Measurements from ENCODE around the gene PAFAH1B2. TPM values are rescaled to one million over a fixed set of nuclear protein-coding genes. Genes with fewer than 3 reads are reported as not detected.

Gene PAFAH1B2
- total RNA-seq, 1 experiment from 2014 or later = 154 TPM

- ChIA-PET POLR2A (interaction anchor here (0.6 to 1.9 kb wide), 4 partner anchors 10 to 106 kb away, joined by 3 to 6 read pairs (median 4); partner anchors contain the start of genes CEP164, PAFAH1B2, PCSK7 and SIDT2), CTCF (interaction anchor here (1.1 to 2.6 kb wide), 7 partner anchors 11 to 492 kb away, joined by 3 to 13 read pairs (median 4); partner anchors contain the start of genes PCSK7, RNF214, SIDT2 and TAGLN), RAD21 (ENCODE audit: low non-redundant PET in 1 of 2, low total read pairs in 2 of 2, uncharacterized antibody in 2 of 2, unreplicated experiment in 2 of 2) (no interaction called here)
- H3K27me3 ChIP-seq (ENCODE audit: insufficient read depth, low read length) = no peaks in the 10 kb centered on the region
- intact Hi-C loops (cut with micrococcal nuclease) = no loop called here
- no peak overlapping the region for H2AFZ ChIP-seq (ENCODE audit: low read depth, low read length, poor library complexity, severe bottlenecking)
- TF ChIP-seq SRF (IDR thresholded peaks at IDR 0.05; ENCODE audit: low read depth) = no peak
- TF ChIP-seq SP1 (IDR thresholded peaks at IDR 0.05; ENCODE audit: low read depth) = no peak
- TF ChIP-seq EZH2phosphoT487 (IDR thresholded peaks at IDR 0.05; ENCODE audit: borderline replicate concordance) = no peak
- TF ChIP-seq CEBPB (IDR thresholded peaks at IDR 0.05; ENCODE audit: low read depth) = no peak
- no peak for TF ChIP-seq SIN3A (IDR thresholded peaks at IDR 0.05; ENCODE audit: low read depth)
- TF ChIP-seq CTCF (IDR thresholded peaks at IDR 0.05 in 2 of 3, conservative IDR thresholded peaks at IDR 0.05 in 1 of 3; ENCODE audit: borderline replicate concordance in 1 of 3, insufficient read depth in 1 of 3, low read depth in 2 of 3, low read length in 2 of 3) = no peak
- TF ChIP-seq POLR2AphosphoS5 (IDR thresholded peaks at IDR 0.05; ENCODE audit: low read depth, low read length) = no peak
- no peak for TF ChIP-seq ZNF274 (IDR thresholded peaks at IDR 0.05; ENCODE audit: low read depth, low read length)
- no peak for TF ChIP-seq EGR1 (IDR thresholded peaks at IDR 0.05; ENCODE audit: low read depth)
- no peak for TF ChIP-seq TCF7L2 (IDR thresholded peaks at IDR 0.05; ENCODE audit: borderline replicate concordance, extremely low read depth, insufficient read depth, insufficient read length)
- no peak for TF ChIP-seq ZFX (IDR thresholded peaks at IDR 0.05)
- no peak for TF ChIP-seq ELF1 (IDR thresholded peaks at IDR 0.05; ENCODE audit: borderline replicate concordance, low read depth)
- TF ChIP-seq JUND (IDR thresholded peaks at IDR 0.05) = no peak
- no peak for TF ChIP-seq REST (IDR thresholded peaks at IDR 0.05; ENCODE audit: low read depth)
- no peak for TF ChIP-seq CBX3 (IDR thresholded peaks at IDR 0.05; ENCODE audit: low read depth)
- TF ChIP-seq RAD21 (IDR thresholded peaks at IDR 0.05; ENCODE audit: low read depth) = no peak
- no peak for TF ChIP-seq EZH2 (IDR thresholded peaks at IDR 0.05)
- TF ChIP-seq MAX (IDR thresholded peaks at IDR 0.05) = no peak
- no peak for TF ChIP-seq YY1 (IDR thresholded peaks at IDR 0.05; ENCODE audit: extremely low read depth, insufficient replicate concordance, low read depth, low read length)
- no peak for TF ChIP-seq FOSL1 (IDR thresholded peaks at IDR 0.05; ENCODE audit: low read depth)
- peak overlapping the region; percentile 59 for H3K4me2 ChIP-seq (ENCODE audit: low read length)
- no TSS peak for BruUV-seq (replicated peaks)
- no peaks in the 10 kb centered on the region for H4K20me1 ChIP-seq (ENCODE audit: insufficient read depth)
- H3K9me2 ChIP-seq (ENCODE audit: insufficient read depth) = no peaks in the 10 kb centered on the region
- DNase-seq (ENCODE audit: low read depth, low spot score) (no peak), ATAC-seq (0 out of 2 replicates have a peak, but pooled peaks have one; percentile 3)
- no peaks in the 10 kb centered on the region for H3K79me2 ChIP-seq (ENCODE audit: insufficient read depth, low read length)
- H3K9me3 ChIP-seq (ENCODE audit: control insufficient read depth in 1 of 2, insufficient read depth in 1 of 2, low read depth in 1 of 2, low read length in 2 of 2) = no peaks in the 10 kb centered on the region
- H3K4me3 ChIP-seq (replicated peaks in 1 of 2; ENCODE audit: low read depth in 1 of 2, low read length in 2 of 2) = no peak overlapping the region; a peak in 1 of 4 replicates
- peak overlapping the region; percentile 52 for H3K27ac ChIP-seq (ENCODE audit: low read depth, low read length)
- H3K9ac ChIP-seq (ENCODE audit: low read length) = peak overlapping the region; percentile 9; the same call in 1 of the 2 replicates
- peaks cover 10 to 20% of the 10 kb centered on the region in 2 experiments for H3K4me1 ChIP-seq (ENCODE audit: control insufficient read depth in 1 of 2, insufficient read depth in 2 of 2, low read length in 2 of 2)
- peaks cover 14 to 17% of the 10 kb centered on the region in 2 experiments; a peak in 3 of 4 replicates for H3K36me3 ChIP-seq (ENCODE audit: control insufficient read depth in 1 of 2, insufficient read depth in 2 of 2, low read length in 2 of 2)
Measured at GRCh38 chr11:117220999-117221774, 77.1 kb downstream of the PAFAH1B2 start.

All from HCT116 (cell line).